ENCODE data around the gene SLC25A27.
"Not testable (repeated sequence)": the region's sequence is repeated elsewhere in the genome, so short reads cannot be mapped to it uniquely, and the experiment has no call there.

SLC25A27 gene

GRCh38 chr6:46637933-46638332, 14.8 kb upstream of the SLC25A27 start:
- no peaks in the 10 kb centered on the region for H3K27me3 ChIP-seq (ENCODE audit: control insufficient read depth, insufficient read depth, low read length)
- no peak overlapping the region for H3K9ac ChIP-seq
- TF ChIP-seq, protein P1, sequence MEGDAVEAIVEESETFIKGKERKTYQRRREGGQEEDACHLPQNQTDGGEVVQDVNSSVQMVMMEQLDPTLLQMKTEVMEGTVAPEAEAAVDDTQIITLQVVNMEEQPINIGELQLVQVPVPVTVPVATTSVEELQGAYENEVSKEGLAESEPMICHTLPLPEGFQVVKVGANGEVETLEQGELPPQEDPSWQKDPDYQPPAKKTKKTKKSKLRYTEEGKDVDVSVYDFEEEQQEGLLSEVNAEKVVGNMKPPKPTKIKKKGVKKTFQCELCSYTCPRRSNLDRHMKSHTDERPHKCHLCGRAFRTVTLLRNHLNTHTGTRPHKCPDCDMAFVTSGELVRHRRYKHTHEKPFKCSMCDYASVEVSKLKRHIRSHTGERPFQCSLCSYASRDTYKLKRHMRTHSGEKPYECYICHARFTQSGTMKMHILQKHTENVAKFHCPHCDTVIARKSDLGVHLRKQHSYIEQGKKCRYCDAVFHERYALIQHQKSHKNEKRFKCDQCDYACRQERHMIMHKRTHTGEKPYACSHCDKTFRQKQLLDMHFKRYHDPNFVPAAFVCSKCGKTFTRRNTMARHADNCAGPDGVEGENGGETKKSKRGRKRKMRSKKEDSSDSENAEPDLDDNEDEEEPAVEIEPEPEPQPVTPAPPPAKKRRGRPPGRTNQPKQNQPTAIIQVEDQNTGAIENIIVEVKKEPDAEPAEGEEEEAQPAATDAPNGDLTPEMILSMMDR (IDR thresholded peaks at IDR 0.05), result no peak
- no peak overlapping the region for H3K4me3 ChIP-seq (ENCODE audit: low read depth, low read length)
- H3K36me3 ChIP-seq (ENCODE audit: control insufficient read depth, insufficient read depth, low read length), result no peaks in the 10 kb centered on the region
- H3K9me3 ChIP-seq (ENCODE audit: control insufficient read depth, low read length), result no peaks in the 10 kb centered on the region
- peaks cover 14% of the 10 kb centered on the region for H3K4me1 ChIP-seq
- H3K4me2 ChIP-seq (ENCODE audit: low read length), result no peak overlapping the region
- peak overlapping the region; percentile 51 for H2AFZ ChIP-seq
- no peaks in the 10 kb centered on the region for H3K79me2 ChIP-seq
- no peak overlapping the region for H3K27ac ChIP-seq

DNA sequence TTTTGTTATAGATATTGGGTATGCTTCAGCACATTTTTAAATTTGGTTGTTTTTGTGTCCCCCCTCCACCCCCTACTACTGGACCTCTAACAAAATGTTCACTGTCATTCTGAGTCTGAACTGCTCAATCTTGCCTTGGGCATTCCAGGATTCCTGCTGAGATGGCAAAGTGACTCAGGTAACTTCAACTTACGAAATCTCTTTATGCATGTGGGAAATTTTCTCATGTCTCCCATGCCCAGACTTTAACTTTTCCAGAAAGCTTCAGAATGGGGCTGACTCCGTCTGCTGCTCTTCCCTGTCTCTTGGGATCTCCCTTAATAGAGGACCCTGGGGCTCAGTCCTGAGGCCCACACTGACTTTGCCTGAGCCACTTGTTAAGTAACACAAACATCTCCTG, 14.1 kb upstream of the SLC25A27 start:
- Histone ChIP-seq H3K4me2 (ENCODE audit: low read length) (no peak overlapping the region), H3K4me1 (peaks cover 14% of the 10 kb centered on the region), H3K27me3 (ENCODE audit: control insufficient read depth, insufficient read depth, low read length) (no peaks in the 10 kb centered on the region), H3K36me3 (ENCODE audit: control insufficient read depth, insufficient read depth, low read length) (no peaks in the 10 kb centered on the region), H3K79me2 (no peaks in the 10 kb centered on the region), H3K4me3 (ENCODE audit: low read depth, low read length) (no peak overlapping the region), H3K9ac (no peak overlapping the region), H3K27ac (no peak overlapping the region), H2AFZ (peak overlapping the region; percentile 67), H3K9me3 (ENCODE audit: control insufficient read depth, low read length) (no peaks in the 10 kb centered on the region)
- TF ChIP-seq, protein P1 (IDR thresholded peaks at IDR 0.05), result no peak

DNA sequence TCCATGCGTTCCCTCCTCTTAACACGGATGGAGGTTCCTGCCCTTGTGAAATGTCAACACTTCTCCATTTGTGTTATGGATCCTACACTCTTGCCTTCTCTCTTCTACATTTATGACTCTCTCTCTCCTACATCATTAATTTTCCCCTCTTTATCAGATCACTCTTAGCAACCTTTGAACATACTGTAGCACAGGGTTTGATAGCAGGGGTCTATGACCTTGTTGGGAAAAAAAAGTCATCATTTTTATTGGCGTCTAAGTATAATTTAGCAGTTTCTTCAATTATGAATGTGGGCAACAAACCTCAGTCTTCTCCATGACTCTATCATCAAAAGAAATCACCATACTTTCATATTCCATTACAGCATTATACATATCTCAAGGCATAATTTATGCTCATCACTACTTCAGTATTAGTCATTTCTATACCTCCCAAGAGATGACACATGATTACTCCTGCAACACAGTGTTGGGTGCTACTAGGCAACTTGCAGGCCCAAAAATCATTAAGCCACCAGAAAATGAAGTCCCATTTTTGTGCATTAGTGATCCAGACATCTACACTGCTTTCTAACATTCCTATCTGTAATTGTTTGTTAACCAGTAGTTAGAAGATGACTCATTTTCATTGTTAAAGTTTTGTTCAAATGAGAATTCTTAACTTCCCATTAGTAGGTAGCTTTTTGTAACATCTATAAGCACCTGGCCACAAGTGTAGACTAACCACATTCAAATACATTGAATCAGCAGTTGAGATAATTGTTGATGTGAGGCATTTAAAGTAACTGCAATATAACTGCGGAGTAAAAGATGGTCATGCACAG, 9.6 kb upstream of the SLC25A27 start:
- H3K4me3 ChIP-seq (ENCODE audit: low read depth, low read length), result no peak overlapping the region
- H3K36me3 ChIP-seq (ENCODE audit: control insufficient read depth, insufficient read depth, low read length), result no peaks in the 10 kb centered on the region
- H3K9me3 ChIP-seq (ENCODE audit: control insufficient read depth, low read length), result no peaks in the 10 kb centered on the region
- H3K9ac ChIP-seq, result no peak overlapping the region
- peaks cover 4% of the 10 kb centered on the region for H3K4me1 ChIP-seq
- H3K4me2 ChIP-seq (ENCODE audit: low read length), result no peak overlapping the region
- H3K27me3 ChIP-seq (ENCODE audit: control insufficient read depth, insufficient read depth, low read length), result no peaks in the 10 kb centered on the region
- H2AFZ ChIP-seq, result no peak overlapping the region
- no peaks in the 10 kb centered on the region for H3K79me2 ChIP-seq
- H3K27ac ChIP-seq, result no peak overlapping the region
- TF ChIP-seq, protein P1 (IDR thresholded peaks at IDR 0.05), result no peak

DNA sequence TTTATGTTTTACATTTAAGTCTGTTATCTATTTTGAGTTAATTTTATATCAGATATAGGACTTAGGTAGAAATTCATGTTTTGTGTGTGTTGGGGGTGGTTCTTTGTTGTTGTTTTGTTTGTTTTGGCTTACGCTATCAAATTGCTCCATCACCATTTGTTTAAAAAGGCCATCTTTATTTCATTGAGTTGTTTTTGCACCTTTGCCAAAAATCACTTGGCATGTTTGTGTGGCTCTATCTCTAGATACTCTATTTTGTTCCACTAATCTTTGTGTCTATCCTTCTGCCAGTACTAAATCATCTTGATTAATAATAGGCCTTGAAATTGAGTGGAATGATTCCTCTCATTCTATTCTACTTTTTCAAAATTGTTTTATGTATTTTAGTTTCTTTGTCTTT, 7.5 kb upstream of the SLC25A27 start:
- Histone ChIP-seq H3K4me1 (no peaks in the 10 kb centered on the region), H3K27ac (no peak overlapping the region), H3K9ac (no peak overlapping the region), H3K4me2 (ENCODE audit: low read length) (no peak overlapping the region), H2AFZ (no peak overlapping the region), H3K4me3 (ENCODE audit: low read depth, low read length) (no peak overlapping the region), H3K9me3 (ENCODE audit: control insufficient read depth, low read length) (no peaks in the 10 kb centered on the region), H3K36me3 (ENCODE audit: control insufficient read depth, insufficient read depth, low read length) (no peaks in the 10 kb centered on the region), H3K79me2 (no peaks in the 10 kb centered on the region), H3K27me3 (ENCODE audit: control insufficient read depth, insufficient read depth, low read length) (no peaks in the 10 kb centered on the region)
- TF ChIP-seq, protein P1 (IDR thresholded peaks at IDR 0.05), result no peak

DNA sequence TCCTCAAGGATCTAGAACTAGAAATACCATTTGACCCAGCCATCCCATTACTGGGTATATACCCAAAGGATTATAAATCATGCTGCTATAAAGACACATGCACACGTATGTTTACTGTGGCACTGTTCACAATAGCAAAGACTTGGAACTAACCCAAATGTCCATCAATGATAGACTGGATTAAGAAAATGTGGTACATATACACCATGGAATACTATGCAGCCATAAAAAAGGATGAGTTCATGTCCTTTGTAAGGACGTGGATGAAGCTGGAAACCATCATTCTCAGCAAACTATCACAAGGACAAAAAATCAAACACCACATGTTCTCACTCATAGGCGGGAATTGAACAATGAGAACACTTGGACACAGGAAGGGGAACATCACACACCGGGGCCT, 4.7 kb upstream of the SLC25A27 start:
- not testable (repeated sequence) for H3K36me3 ChIP-seq (ENCODE audit: control insufficient read depth, insufficient read depth, low read length); H3K79me2 ChIP-seq; H3K27ac ChIP-seq; H3K4me3 ChIP-seq (ENCODE audit: low read depth, low read length); H3K27me3 ChIP-seq (ENCODE audit: control insufficient read depth, insufficient read depth, low read length); H3K9me3 ChIP-seq (ENCODE audit: control insufficient read depth, low read length); H3K4me1 ChIP-seq; H3K4me2 ChIP-seq (ENCODE audit: low read length); H3K9ac ChIP-seq; H2AFZ ChIP-seq

All from parathyroid adenoma (tissue), 2 donors.